Liver (tissue), 3 donors: ENCODE data around the gene NDUFC2.

ENCODE experiments used
- RAD21 ChIP-seq, 2 donors: IDR thresholded peaks; 2 replicates each; pipeline ENCODE4 v1.6.1; 2016; ENCODE audit warnings: antibody characterized with exemption in 2 of 2, mild to moderate bottlenecking in 2 of 2
- RXRA ChIP-seq, 2 donors: IDR thresholded peaks; 2 replicates each; pipeline ENCODE4 v1.6.1; 2017 to 2018; ENCODE audit warnings: antibody characterized with exemption in 2 of 2, mild to moderate bottlenecking in 1 of 2
- TAF1 ChIP-seq: conservative IDR thresholded peaks from 2 replicates; pipeline ENCODE4 v1.6.1; 2016; ENCODE audit warnings: antibody characterized with exemption, mild to moderate bottlenecking
- TF ChIP-seq, protein P1 (sequence below): fragments of 150-350 bp; IDR thresholded peaks from 2 replicates; pipeline ENCODE4 v1.5.1; 2017; ENCODE audit warnings: improper control_type of control experiment, low read depth, low read length; ENCODE audit not compliant: missing input control
- donor health status: healthy.
- donor health status: healthy.

DNA sequence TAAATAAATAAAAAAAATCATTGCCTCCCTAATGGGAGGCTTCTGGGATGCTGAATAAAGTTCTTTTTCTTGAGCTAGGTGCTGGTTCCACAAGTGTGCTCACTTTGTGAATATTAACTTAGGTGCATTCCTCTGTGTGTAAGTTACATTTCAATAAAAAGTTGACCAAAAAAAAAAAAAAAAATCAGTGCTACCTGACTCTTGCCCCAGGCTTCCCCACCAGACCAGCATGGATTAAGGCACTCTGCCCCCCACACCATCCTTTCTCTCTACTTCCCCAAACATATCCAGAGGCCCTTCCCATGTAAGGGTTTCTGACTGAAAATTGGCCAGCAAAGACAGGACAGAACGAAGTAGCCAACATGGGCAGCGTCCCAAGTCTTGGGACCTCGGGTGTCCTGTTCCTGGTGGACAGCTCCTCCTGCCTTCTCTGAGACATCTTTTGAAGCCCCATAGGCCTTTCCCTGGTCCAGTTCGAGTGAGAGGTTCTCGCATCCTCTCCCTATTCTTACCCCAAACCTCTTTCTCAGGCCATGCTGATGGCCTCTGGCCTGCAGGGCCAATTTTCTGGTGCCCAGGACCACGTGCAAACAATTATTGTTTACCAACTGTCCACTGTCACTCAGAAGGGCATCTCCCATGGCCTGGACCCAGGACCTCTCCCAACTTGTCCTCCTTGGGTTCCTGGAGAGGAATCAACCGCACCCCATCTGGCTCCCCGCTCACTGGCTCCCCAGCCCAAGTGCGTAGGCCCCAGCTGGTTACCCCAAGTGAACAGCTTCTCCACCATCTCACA is 41.6 kb downstream of the NDUFC2 start:
- TF ChIP-seq RAD21 (IDR thresholded peaks at IDR 0.05): no peak
- TF ChIP-seq, protein P1, sequence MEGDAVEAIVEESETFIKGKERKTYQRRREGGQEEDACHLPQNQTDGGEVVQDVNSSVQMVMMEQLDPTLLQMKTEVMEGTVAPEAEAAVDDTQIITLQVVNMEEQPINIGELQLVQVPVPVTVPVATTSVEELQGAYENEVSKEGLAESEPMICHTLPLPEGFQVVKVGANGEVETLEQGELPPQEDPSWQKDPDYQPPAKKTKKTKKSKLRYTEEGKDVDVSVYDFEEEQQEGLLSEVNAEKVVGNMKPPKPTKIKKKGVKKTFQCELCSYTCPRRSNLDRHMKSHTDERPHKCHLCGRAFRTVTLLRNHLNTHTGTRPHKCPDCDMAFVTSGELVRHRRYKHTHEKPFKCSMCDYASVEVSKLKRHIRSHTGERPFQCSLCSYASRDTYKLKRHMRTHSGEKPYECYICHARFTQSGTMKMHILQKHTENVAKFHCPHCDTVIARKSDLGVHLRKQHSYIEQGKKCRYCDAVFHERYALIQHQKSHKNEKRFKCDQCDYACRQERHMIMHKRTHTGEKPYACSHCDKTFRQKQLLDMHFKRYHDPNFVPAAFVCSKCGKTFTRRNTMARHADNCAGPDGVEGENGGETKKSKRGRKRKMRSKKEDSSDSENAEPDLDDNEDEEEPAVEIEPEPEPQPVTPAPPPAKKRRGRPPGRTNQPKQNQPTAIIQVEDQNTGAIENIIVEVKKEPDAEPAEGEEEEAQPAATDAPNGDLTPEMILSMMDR: no peak
- no peak for TF ChIP-seq TAF1
- peak in 1 of 2 donors; percentile 27 for TF ChIP-seq RXRA (IDR thresholded peaks at IDR 0.05)
